ENCODE data around the gene LMAN1. TPM values are rescaled to one million over a fixed set of nuclear protein-coding genes. Genes with fewer than 3 reads are reported as not detected.

LMAN1 gene
- polyA plus RNA-seq, 1 donor: 94.4 TPM

- no peak for DNase-seq
- Histone ChIP-seq H3K4me1 (ENCODE audit: control insufficient read depth, insufficient read depth, low read length) (no peaks in the 10 kb centered on the region), H3K36me3 (ENCODE audit: control insufficient read depth, insufficient read depth, low read length) (no peaks in the 10 kb centered on the region), H3K27me3 (ENCODE audit: control insufficient read depth, insufficient read depth, low read length) (peaks cover 13% of the 10 kb centered on the region), H3K4me3 (ENCODE audit: low read length) (no peak overlapping the region), H3K9me3 (ENCODE audit: control insufficient read depth, low read depth, low read length) (no peaks in the 10 kb centered on the region), H3K27ac (ENCODE audit: low read length) (no peak overlapping the region)
- WGBS (ENCODE audit: insufficient coverage, low lambda C conversion rate): no CpG with 5 or more reads among the region's 2 CpGs
Measured at GRCh38 chr18:59372975-59373374, 13.9 kb upstream of the LMAN1 start.

- Histone ChIP-seq H3K27ac (ENCODE audit: low read length) (no peak overlapping the region), H3K27me3 (ENCODE audit: control insufficient read depth, insufficient read depth, low read length) (no peaks in the 10 kb centered on the region), H3K4me1 (ENCODE audit: control insufficient read depth, insufficient read depth, low read length) (peaks cover 6% of the 10 kb centered on the region), H3K9me3 (ENCODE audit: control insufficient read depth, low read depth, low read length) (no peaks in the 10 kb centered on the region), H3K36me3 (ENCODE audit: control insufficient read depth, insufficient read depth, low read length) (peaks cover 1% of the 10 kb centered on the region), H3K4me3 (ENCODE audit: low read length) (no peak overlapping the region)
- WGBS (ENCODE audit: insufficient coverage, low lambda C conversion rate): 93% methylated on average over 2 of the region's 3 CpGs
- no peak for DNase-seq
Measured at GRCh38 chr18:59360381-59360780, 1.3 kb upstream of the LMAN1 start.

GRCh38 chr18:59359576-59359952 lies 499 bp upstream of the LMAN1 start:
- no peaks in the 10 kb centered on the region for H3K27me3 ChIP-seq (ENCODE audit: control insufficient read depth, insufficient read depth, low read length)
- peak overlapping the region; percentile 39 for H3K4me3 ChIP-seq (ENCODE audit: low read length)
- no CpG with 5 or more reads among the region's 4 CpGs for WGBS (ENCODE audit: insufficient coverage, low lambda C conversion rate)
- H3K27ac ChIP-seq (ENCODE audit: low read length): no peak overlapping the region
- peaks cover 6% of the 10 kb centered on the region for H3K4me1 ChIP-seq (ENCODE audit: control insufficient read depth, insufficient read depth, low read length)
- peaks cover 9% of the 10 kb centered on the region for H3K36me3 ChIP-seq (ENCODE audit: control insufficient read depth, insufficient read depth, low read length)
- DNase-seq: no peak
- no peaks in the 10 kb centered on the region for H3K9me3 ChIP-seq (ENCODE audit: control insufficient read depth, low read depth, low read length)

- H3K4me1 ChIP-seq (ENCODE audit: control insufficient read depth, insufficient read depth, low read length): peaks cover 6% of the 10 kb centered on the region
- peaks cover 18% of the 10 kb centered on the region for H3K36me3 ChIP-seq (ENCODE audit: control insufficient read depth, insufficient read depth, low read length)
- H3K9me3 ChIP-seq (ENCODE audit: control insufficient read depth, low read depth, low read length): no peaks in the 10 kb centered on the region
- H3K4me3 ChIP-seq (ENCODE audit: low read length): peak overlapping the region; percentile 74
- peak in 1 of 2 donors; percentile 43 for DNase-seq
- peak overlapping the region; percentile 91 for H3K27ac ChIP-seq (ENCODE audit: low read length)
- no peaks in the 10 kb centered on the region for H3K27me3 ChIP-seq (ENCODE audit: control insufficient read depth, insufficient read depth, low read length)
- WGBS (ENCODE audit: insufficient coverage, low lambda C conversion rate): no CpG with 5 or more reads among the region's 8 CpGs
Measured at GRCh38 chr18:59358414-59358711, 702 bp downstream of the LMAN1 start.

GRCh38 chr18:59357928-59358327 lies 1.1 kb downstream of the LMAN1 start:
- H3K4me1 ChIP-seq (ENCODE audit: control insufficient read depth, insufficient read depth, low read length): peaks cover 6% of the 10 kb centered on the region
- peak overlapping the region; percentile 74 for H3K4me3 ChIP-seq (ENCODE audit: low read length)
- no CpG with 5 or more reads among the region's 4 CpGs for WGBS (ENCODE audit: insufficient coverage, low lambda C conversion rate)
- no peaks in the 10 kb centered on the region for H3K27me3 ChIP-seq (ENCODE audit: control insufficient read depth, insufficient read depth, low read length)
- no peaks in the 10 kb centered on the region for H3K9me3 ChIP-seq (ENCODE audit: control insufficient read depth, low read depth, low read length)
- DNase-seq: peak; percentile 70 to 83
- H3K36me3 ChIP-seq (ENCODE audit: control insufficient read depth, insufficient read depth, low read length): peaks cover 21% of the 10 kb centered on the region
- H3K27ac ChIP-seq (ENCODE audit: low read length): peak overlapping the region; percentile 91

- H3K36me3 ChIP-seq (ENCODE audit: control insufficient read depth, insufficient read depth, low read length): peaks cover 47% of the 10 kb centered on the region
- no peak overlapping the region for H3K27ac ChIP-seq (ENCODE audit: low read length)
- no CpG with 5 or more reads among the region's 2 CpGs for WGBS (ENCODE audit: insufficient coverage, low lambda C conversion rate)
- no peaks in the 10 kb centered on the region for H3K9me3 ChIP-seq (ENCODE audit: control insufficient read depth, low read depth, low read length)
- no peak overlapping the region for H3K4me3 ChIP-seq (ENCODE audit: low read length)
- no peak for DNase-seq
- peaks cover 6% of the 10 kb centered on the region for H3K4me1 ChIP-seq (ENCODE audit: control insufficient read depth, insufficient read depth, low read length)
- H3K27me3 ChIP-seq (ENCODE audit: control insufficient read depth, insufficient read depth, low read length): no peaks in the 10 kb centered on the region
Measured at GRCh38 chr18:59354731-59355130, 4.3 kb downstream of the LMAN1 start.

GRCh38 chr18:59353079-59353680 lies 5.9 kb downstream of the LMAN1 start:
- Histone ChIP-seq H3K36me3 (ENCODE audit: control insufficient read depth, insufficient read depth, low read length) (peaks cover 58% of the 10 kb centered on the region), H3K27ac (ENCODE audit: low read length) (no peak overlapping the region), H3K27me3 (ENCODE audit: control insufficient read depth, insufficient read depth, low read length) (no peaks in the 10 kb centered on the region), H3K4me3 (ENCODE audit: low read length) (no peak overlapping the region), H3K4me1 (ENCODE audit: control insufficient read depth, insufficient read depth, low read length) (peaks cover 6% of the 10 kb centered on the region), H3K9me3 (ENCODE audit: control insufficient read depth, low read depth, low read length) (no peaks in the 10 kb centered on the region)
- no peak for DNase-seq
- no CpG with 5 or more reads among the region's 4 CpGs for WGBS (ENCODE audit: insufficient coverage, low lambda C conversion rate)

GRCh38 chr18:59352250-59352855 lies 6.7 kb downstream of the LMAN1 start:
- peaks cover 65% of the 10 kb centered on the region for H3K36me3 ChIP-seq (ENCODE audit: control insufficient read depth, insufficient read depth, low read length)
- WGBS (ENCODE audit: insufficient coverage, low lambda C conversion rate): no CpG with 5 or more reads among the region's 3 CpGs
- H3K4me3 ChIP-seq (ENCODE audit: low read length): no peak overlapping the region
- H3K9me3 ChIP-seq (ENCODE audit: control insufficient read depth, low read depth, low read length): no peaks in the 10 kb centered on the region
- no peak overlapping the region for H3K27ac ChIP-seq (ENCODE audit: low read length)
- no peak for DNase-seq
- H3K4me1 ChIP-seq (ENCODE audit: control insufficient read depth, insufficient read depth, low read length): peaks cover 2% of the 10 kb centered on the region
- H3K27me3 ChIP-seq (ENCODE audit: control insufficient read depth, insufficient read depth, low read length): no peaks in the 10 kb centered on the region

GRCh38 chr18:59345556-59345955 lies 13.5 kb downstream of the LMAN1 start:
- H3K4me3 ChIP-seq (ENCODE audit: low read length): no peak overlapping the region
- H3K9me3 ChIP-seq (ENCODE audit: control insufficient read depth, low read depth, low read length): peaks cover 6% of the 10 kb centered on the region
- no peaks in the 10 kb centered on the region for H3K27me3 ChIP-seq (ENCODE audit: control insufficient read depth, insufficient read depth, low read length)
- no peaks in the 10 kb centered on the region for H3K4me1 ChIP-seq (ENCODE audit: control insufficient read depth, insufficient read depth, low read length)
- 100% methylated on average over 2 of the region's 4 CpGs for WGBS (ENCODE audit: insufficient coverage, low lambda C conversion rate)
- H3K36me3 ChIP-seq (ENCODE audit: control insufficient read depth, insufficient read depth, low read length): peaks cover 63% of the 10 kb centered on the region
- no peak for DNase-seq
- no peak overlapping the region for H3K27ac ChIP-seq (ENCODE audit: low read length)

GRCh38 chr18:59344996-59345395 lies 14.1 kb downstream of the LMAN1 start:
- Histone ChIP-seq H3K4me3 (ENCODE audit: low read length) (no peak overlapping the region), H3K36me3 (ENCODE audit: control insufficient read depth, insufficient read depth, low read length) (peaks cover 67% of the 10 kb centered on the region), H3K27ac (ENCODE audit: low read length) (no peak overlapping the region), H3K27me3 (ENCODE audit: control insufficient read depth, insufficient read depth, low read length) (no peaks in the 10 kb centered on the region), H3K4me1 (ENCODE audit: control insufficient read depth, insufficient read depth, low read length) (no peaks in the 10 kb centered on the region), H3K9me3 (ENCODE audit: control insufficient read depth, low read depth, low read length) (peaks cover 9% of the 10 kb centered on the region)
- no peak for DNase-seq
- 50% methylated on average over 1 of the region's 1 CpG for WGBS (ENCODE audit: insufficient coverage, low lambda C conversion rate)

GRCh38 chr18:59343926-59344325 lies 15.1 kb downstream of the LMAN1 start:
- Histone ChIP-seq H3K4me3 (ENCODE audit: low read length) (no peak overlapping the region), H3K9me3 (ENCODE audit: control insufficient read depth, low read depth, low read length) (peaks cover 13% of the 10 kb centered on the region), H3K4me1 (ENCODE audit: control insufficient read depth, insufficient read depth, low read length) (no peaks in the 10 kb centered on the region), H3K27me3 (ENCODE audit: control insufficient read depth, insufficient read depth, low read length) (no peaks in the 10 kb centered on the region), H3K36me3 (ENCODE audit: control insufficient read depth, insufficient read depth, low read length) (peaks cover 70% of the 10 kb centered on the region), H3K27ac (ENCODE audit: low read length) (no peak overlapping the region)
- WGBS (ENCODE audit: insufficient coverage, low lambda C conversion rate): 100% methylated on average over 1 of the region's 2 CpGs
- no peak for DNase-seq

Measured in large intestine (tissue), 3 donors.